Lung (tissue), 12 donors: Measurements from ENCODE around the gene SLC25A39. TPM values are rescaled to one million over a fixed set of nuclear protein-coding genes. Genes with fewer than 3 reads are reported as not detected.

ENCODE experiments used
- ATAC-seq: fragments of 200-7000 bp; cut with Tn5 transposase; one replicate; pipeline ENCODE4 v1.9.1; 2020; ENCODE audit warnings: moderate number of reproducible peaks; ENCODE audit not compliant: insufficient read depth, low FRiP score
- DNase-seq, 3 donors: peaks; one replicate each; pipeline ENCODE4 v3.0.0-alpha.2; 2013 to 2017
- H3K27ac ChIP-seq, 2 donors: one replicate each; pipeline ENCODE4 v1.5.1; 2013; ENCODE audit warnings: mild to moderate bottlenecking in 2 of 2, moderate library complexity in 2 of 2, control low read depth in 1 of 2, inconsistent platforms in 1 of 2, low read depth in 1 of 2, low read length in 1 of 2
- H3K27me3 ChIP-seq, 3 donors: one replicate each; pipeline ENCODE4 v1.5.1; 2013; ENCODE audit warnings: low read length in 2 of 3; ENCODE audit not compliant: control insufficient read depth in 3 of 3, insufficient read depth in 3 of 3
- H3K36me3 ChIP-seq, 4 donors: one replicate each; pipeline ENCODE4 v1.5.1; 2013; ENCODE audit warnings: low read length in 4 of 4, mild to moderate bottlenecking in 1 of 4, moderate library complexity in 1 of 4; ENCODE audit not compliant: control insufficient read depth in 4 of 4, insufficient read depth in 4 of 4
- H3K4me1 ChIP-seq, 5 donors: one replicate each; pipeline ENCODE4 v1.5.1; 2013; ENCODE audit warnings: low read length in 5 of 5, mild to moderate bottlenecking in 2 of 5, moderate library complexity in 1 of 5; ENCODE audit not compliant: control insufficient read depth in 5 of 5, insufficient read depth in 5 of 5
- H3K4me3 ChIP-seq: one replicate; pipeline ENCODE4 v1.5.1; 2013; ENCODE audit warnings: mild to moderate bottlenecking, control low read depth, moderate library complexity
- H3K9ac ChIP-seq, 2 donors: one replicate each; pipeline ENCODE4 v1.5.1; 2013; ENCODE audit warnings: low read length in 2 of 2, control low read depth in 1 of 2; ENCODE audit not compliant: insufficient read depth in 1 of 2
- H3K9me3 ChIP-seq, 4 donors: one replicate each; pipeline ENCODE4 v1.5.1; 2013; ENCODE audit warnings: low read length in 3 of 4, mild to moderate bottlenecking in 1 of 4, moderate library complexity in 1 of 4; ENCODE audit not compliant: control insufficient read depth in 4 of 4, insufficient read depth in 3 of 4
- WGBS, 2 donors: extraction: QIAGEN DNeasy Blood & Tissue Kit; methylation state at CpG; one replicate each; pipeline ENCODE4 v1.1.7; 2013; 5-methylcytosine and 5-hydroxymethylcytosine counted together
- polyA plus RNA-seq, 2 donors: library from polyadenylated mRNA; stranded (reverse); fragments of 200-250 nt; gene quantifications; one replicate each; pipeline ENCODE4 v1.2.1, GENCODE V29; 2013
- total RNA-seq, 2 donors: library from RNA; depleted of rRNA in 1 of 2; stranded (reverse); fragments of >200 nt in 1 of 2; gene quantifications; one replicate each; pipeline ENCODE4 v1.2.1, GENCODE V29; 2014 to 2021
- TF ChIP-seq, protein P1 (sequence below): IDR thresholded peaks from 2 replicates; pipeline ENCODE4 v1.5.1; 2012; ENCODE audit warnings: mild to moderate bottlenecking; ENCODE audit errors: control extremely low read depth, extremely low read depth
- donor health status: control.
- donor health status: control.
- donor health status: Bipolar disorder and iron deficiency.
- donor health status: healthy.
- donor health status: DM: yes; HTN: yes; CAD: no.

Gene SLC25A39
- total and polyA plus RNA-seq, 4 donors: 66.4 to 134 (median 117) TPM

DNA sequence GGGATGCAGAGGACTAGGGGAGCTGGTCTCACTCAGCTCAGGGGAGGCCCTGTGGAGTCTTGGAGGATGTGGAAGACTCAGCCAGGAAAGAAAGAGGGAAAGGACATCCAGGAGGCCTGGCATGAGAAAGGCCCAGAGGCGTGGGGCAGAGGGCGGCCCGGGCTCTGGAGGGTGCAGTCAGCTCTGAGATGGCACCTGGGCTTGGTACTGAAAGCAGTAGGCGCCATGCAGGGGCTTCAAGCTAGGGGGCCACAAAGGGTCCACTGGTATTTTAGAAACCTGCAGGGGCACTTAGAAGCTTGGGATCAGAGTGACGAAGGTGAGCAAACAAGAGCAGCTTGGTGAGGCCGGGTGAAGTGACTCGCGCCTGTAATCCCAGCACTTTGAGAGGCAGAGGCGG, 33.4 kb upstream of the SLC25A39 start:
- Histone ChIP-seq H3K9ac (no peak overlapping the region), H3K4me3 (no peak overlapping the region), H3K4me1 (peaks cover 0 to 26% (median 9%) of the 10 kb centered on the region in 5 donors), H3K27me3 (no peaks in the 10 kb centered on the region), H3K36me3 (peaks cover 0 to 3% (median 1%) of the 10 kb centered on the region in 4 donors), H3K9me3 (no peaks in the 10 kb centered on the region), H3K27ac (no peak overlapping the region)
- 87 to 93% methylated on average over 9 of the region's 9 CpGs for WGBS, 2 donors
- TF ChIP-seq, protein P1, sequence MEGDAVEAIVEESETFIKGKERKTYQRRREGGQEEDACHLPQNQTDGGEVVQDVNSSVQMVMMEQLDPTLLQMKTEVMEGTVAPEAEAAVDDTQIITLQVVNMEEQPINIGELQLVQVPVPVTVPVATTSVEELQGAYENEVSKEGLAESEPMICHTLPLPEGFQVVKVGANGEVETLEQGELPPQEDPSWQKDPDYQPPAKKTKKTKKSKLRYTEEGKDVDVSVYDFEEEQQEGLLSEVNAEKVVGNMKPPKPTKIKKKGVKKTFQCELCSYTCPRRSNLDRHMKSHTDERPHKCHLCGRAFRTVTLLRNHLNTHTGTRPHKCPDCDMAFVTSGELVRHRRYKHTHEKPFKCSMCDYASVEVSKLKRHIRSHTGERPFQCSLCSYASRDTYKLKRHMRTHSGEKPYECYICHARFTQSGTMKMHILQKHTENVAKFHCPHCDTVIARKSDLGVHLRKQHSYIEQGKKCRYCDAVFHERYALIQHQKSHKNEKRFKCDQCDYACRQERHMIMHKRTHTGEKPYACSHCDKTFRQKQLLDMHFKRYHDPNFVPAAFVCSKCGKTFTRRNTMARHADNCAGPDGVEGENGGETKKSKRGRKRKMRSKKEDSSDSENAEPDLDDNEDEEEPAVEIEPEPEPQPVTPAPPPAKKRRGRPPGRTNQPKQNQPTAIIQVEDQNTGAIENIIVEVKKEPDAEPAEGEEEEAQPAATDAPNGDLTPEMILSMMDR: no peak
- DNase-seq (no peak), ATAC-seq (no peak)

- Histone ChIP-seq H3K9ac (no peak overlapping the region), H3K36me3 (peaks cover 0 to 21% (median 3%) of the 10 kb centered on the region in 4 donors), H3K27ac (no peak overlapping the region), H3K4me3 (no peak overlapping the region), H3K9me3 (no peaks in the 10 kb centered on the region), H3K27me3 (no peaks in the 10 kb centered on the region), H3K4me1 (peaks cover 0 to 14% (median 4%) of the 10 kb centered on the region in 5 donors)
- ATAC-seq (no peak), DNase-seq (no peak)
- WGBS, 2 donors: 89 to 92% methylated on average over 11 of the region's 11 CpGs
- TF ChIP-seq, protein P1: no peak
These were observed 31.6 kb upstream of the SLC25A39 start for GRCh38 chr17:44356241-44356640.

GRCh38 chr17:44355642-44356099, 31.0 kb upstream of the SLC25A39 start:
- Histone ChIP-seq H3K9me3 (no peaks in the 10 kb centered on the region), H3K27me3 (no peaks in the 10 kb centered on the region), H3K4me1 (peaks cover 0 to 9% (median 0%) of the 10 kb centered on the region in 5 donors), H3K27ac (no peak overlapping the region), H3K4me3 (no peak overlapping the region), H3K9ac (no peak overlapping the region), H3K36me3 (peaks cover 0 to 26% (median 3%) of the 10 kb centered on the region in 4 donors)
- TF ChIP-seq, protein P1: no peak
- 81 to 82% methylated on average over 15 to 17 of the region's 17 CpGs for WGBS, 2 donors
- ATAC-seq: no peak
- DNase-seq: no peak
